22Rv1 (cell line): Measurements from ENCODE around the gene CCDC148.

Experiments used
- H3K27ac ChIP-seq: fragments of 450-650 bp; 2 replicates; pipeline ENCODE4 v1.5.1; 2017
- CTCF ChIP-seq: fragments of 450-650 bp; IDR thresholded peaks from 2 replicates; pipeline ENCODE4 v1.5.1; 2017; ENCODE audit warnings: mild to moderate bottlenecking
- ZFX ChIP-seq: fragments of 450-650 bp; IDR thresholded peaks from 2 replicates; pipeline ENCODE4 v1.6.1; 2017; ENCODE audit warnings: antibody characterized with exemption, borderline replicate concordance

The CCDC148 gene

GRCh38 chr2:158411748-158412147 lies 44.8 kb downstream of the CCDC148 start:
- TF ChIP-seq CTCF (no peak), ZFX (no peak)
- no peak overlapping the region for H3K27ac ChIP-seq

GRCh38 chr2:158410132-158410531 lies 46.4 kb downstream of the CCDC148 start:
- no peak overlapping the region for H3K27ac ChIP-seq
- TF ChIP-seq ZFX (no peak), CTCF (no peak)

GRCh38 chr2:158407031-158407430 lies 49.5 kb downstream of the CCDC148 start:
- TF ChIP-seq ZFX (no peak), CTCF (no peak)
- no peak overlapping the region for H3K27ac ChIP-seq

- no peak overlapping the region for H3K27ac ChIP-seq
- TF ChIP-seq ZFX (no peak), CTCF (no peak)
These were observed 51.2 kb downstream of the CCDC148 start for GRCh38 chr2:158405341-158405740.

- no peak overlapping the region for H3K27ac ChIP-seq
- no peak for TF ChIP-seq CTCF
- no peak for TF ChIP-seq ZFX
These were observed 53.3 kb downstream of the CCDC148 start for GRCh38 chr2:158403237-158403636.

GRCh38 chr2:158402665-158403064 lies 53.9 kb downstream of the CCDC148 start:
- TF ChIP-seq CTCF, result no peak
- TF ChIP-seq ZFX, result no peak
- H3K27ac ChIP-seq, result no peak overlapping the region

GRCh38 chr2:158395166-158395565 lies 61.4 kb downstream of the CCDC148 start:
- no peak overlapping the region for H3K27ac ChIP-seq
- no peak for TF ChIP-seq ZFX
- TF ChIP-seq CTCF, result no peak
